T-helper 2 cell treated with Interferon-gamma antibody and Interleukin-4, amounts not matched to agents 5 μg/mL and 100 μg/mL, for 36 hours (primary cell): ENCODE results near the gene RNF150.

Experiments
- DNase-seq: peaks from one replicate; pipeline ENCODE4 v3.0.0; 2021; ENCODE audit warnings: low spot score
- H3K27ac Mint-ChIP-seq: one replicate; pipeline ENCODE4 v1.8.0; 2021; ENCODE audit warnings: mild to moderate bottlenecking, mixed read lengths
- H3K27me3 Mint-ChIP-seq: one replicate; pipeline ENCODE4 v1.8.0; 2021; ENCODE audit warnings: low read depth, mixed read lengths
- H3K36me3 Mint-ChIP-seq: one replicate; pipeline ENCODE4 v1.8.0; 2021; ENCODE audit warnings: low read depth, mixed read lengths
- H3K4me1 Mint-ChIP-seq: one replicate; pipeline ENCODE4 v1.8.0; 2021; ENCODE audit warnings: low read depth, mixed read lengths
- H3K4me3 Mint-ChIP-seq: one replicate; pipeline ENCODE4 v1.8.0; 2022; ENCODE audit warnings: mild to moderate bottlenecking, moderate library complexity, mixed read lengths
- H3K9me3 Mint-ChIP-seq: one replicate; pipeline ENCODE4 v1.8.0; 2021; ENCODE audit warnings: mixed read lengths

Gene RNF150

GRCh38 chr4:141041021-141041476, 92.2 kb downstream of the RNF150 start:
- H3K4me1 Mint-ChIP-seq: no peaks in the 10 kb centered on the region

GRCh38 chr4:141039156-141039555, 94.1 kb downstream of the RNF150 start:
- Mint-ChIP-seq H3K27me3 (no peaks in the 10 kb centered on the region), H3K36me3 (no peaks in the 10 kb centered on the region)

More at GRCh38 chr4:141041021-141041476, 92.2 kb downstream of the RNF150 start:
- Mint-ChIP-seq H3K4me3 (no peak overlapping the region), H3K36me3 (no peaks in the 10 kb centered on the region), H3K9me3 (no peaks in the 10 kb centered on the region), H3K27ac (no peak overlapping the region), H3K27me3 (no peaks in the 10 kb centered on the region)
- DNase-seq: no peak

GRCh38 chr4:141038428-141038827, 94.8 kb downstream of the RNF150 start:
- H3K27ac Mint-ChIP-seq: no peak overlapping the region
- H3K36me3 Mint-ChIP-seq: no peaks in the 10 kb centered on the region
- H3K4me3 Mint-ChIP-seq: no peak overlapping the region
- H3K27me3 Mint-ChIP-seq: no peaks in the 10 kb centered on the region
- no peak for DNase-seq
- no peaks in the 10 kb centered on the region for H3K9me3 Mint-ChIP-seq
- H3K4me1 Mint-ChIP-seq: no peaks in the 10 kb centered on the region

More at GRCh38 chr4:141039156-141039555, 94.1 kb downstream of the RNF150 start:
- Mint-ChIP-seq H3K4me3 (no peak overlapping the region), H3K4me1 (no peaks in the 10 kb centered on the region), H3K27ac (no peak overlapping the region), H3K9me3 (no peaks in the 10 kb centered on the region)
- no peak for DNase-seq

DNA sequence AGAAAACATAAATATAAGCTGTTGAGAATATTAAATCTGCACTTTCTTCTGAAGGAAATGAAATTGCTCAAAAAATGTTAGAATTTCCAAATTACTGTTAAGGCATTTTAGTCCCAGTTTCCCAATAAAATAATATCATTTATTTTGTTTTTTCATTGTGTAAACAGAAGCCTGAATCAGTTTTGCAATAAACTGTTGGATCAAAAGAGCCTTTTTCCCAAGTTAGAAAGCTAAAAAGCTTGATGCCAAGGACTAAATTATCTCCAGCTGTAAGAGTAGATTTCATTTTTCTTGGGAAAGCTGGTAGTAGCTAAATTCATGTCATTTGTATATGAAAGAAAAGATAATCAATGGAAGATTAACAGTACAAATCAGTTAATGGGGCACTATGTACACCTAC, 95.8 kb downstream of the RNF150 start:
- DNase-seq: no peak
- no peaks in the 10 kb centered on the region for H3K9me3 Mint-ChIP-seq
- no peak overlapping the region for H3K27ac Mint-ChIP-seq
- no peak overlapping the region for H3K4me3 Mint-ChIP-seq
- no peaks in the 10 kb centered on the region for H3K4me1 Mint-ChIP-seq
- no peaks in the 10 kb centered on the region for H3K36me3 Mint-ChIP-seq
- H3K27me3 Mint-ChIP-seq: no peaks in the 10 kb centered on the region

DNA sequence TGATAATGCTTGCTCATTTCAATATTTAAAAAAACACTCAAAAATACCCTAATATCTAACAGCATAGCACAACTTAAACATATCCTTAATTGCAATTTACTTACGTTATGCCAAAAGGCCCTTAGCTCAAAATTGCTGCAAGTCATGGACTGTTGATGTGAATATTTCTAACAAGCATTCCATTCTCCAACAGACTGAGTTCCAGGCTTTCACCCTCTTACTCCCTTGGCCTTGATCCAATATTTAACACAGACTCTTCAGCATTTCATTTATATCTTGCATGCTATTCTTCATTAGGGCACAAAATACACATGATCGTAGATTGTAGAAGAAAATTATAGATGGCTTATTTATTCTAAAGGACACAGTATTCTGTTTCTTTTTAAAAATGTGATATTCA, 96.5 kb downstream of the RNF150 start:
- H3K9me3 Mint-ChIP-seq: no peaks in the 10 kb centered on the region
- no peak overlapping the region for H3K27ac Mint-ChIP-seq
- no peak overlapping the region for H3K4me3 Mint-ChIP-seq
- H3K36me3 Mint-ChIP-seq: no peaks in the 10 kb centered on the region
- H3K4me1 Mint-ChIP-seq: no peaks in the 10 kb centered on the region
- DNase-seq: no peak
- H3K27me3 Mint-ChIP-seq: no peaks in the 10 kb centered on the region

DNA sequence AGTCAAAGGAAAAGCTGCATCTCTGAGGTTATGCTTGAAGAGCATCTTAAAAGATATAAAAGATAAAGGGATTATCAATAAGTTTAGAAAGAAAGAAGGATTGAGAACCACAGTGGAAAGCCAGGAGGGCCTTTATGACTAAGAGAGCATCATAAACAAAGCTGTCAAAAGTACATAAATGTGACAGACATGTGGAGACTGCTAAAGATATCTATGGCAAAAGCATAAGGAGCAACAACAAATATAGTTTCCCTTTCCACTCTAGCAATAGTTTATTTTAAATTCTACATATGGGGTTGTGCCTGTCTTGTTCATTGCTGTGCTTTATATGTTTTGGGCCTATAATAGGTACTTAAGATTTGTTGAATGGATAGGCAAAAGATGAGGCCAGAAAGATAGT, 97.3 kb downstream of the RNF150 start:
- no peaks in the 10 kb centered on the region for H3K36me3 Mint-ChIP-seq
- no peak overlapping the region for H3K27ac Mint-ChIP-seq
- H3K4me1 Mint-ChIP-seq: no peaks in the 10 kb centered on the region
- no peaks in the 10 kb centered on the region for H3K27me3 Mint-ChIP-seq
- H3K9me3 Mint-ChIP-seq: no peaks in the 10 kb centered on the region
- no peak overlapping the region for H3K4me3 Mint-ChIP-seq
- DNase-seq: no peak

DNA sequence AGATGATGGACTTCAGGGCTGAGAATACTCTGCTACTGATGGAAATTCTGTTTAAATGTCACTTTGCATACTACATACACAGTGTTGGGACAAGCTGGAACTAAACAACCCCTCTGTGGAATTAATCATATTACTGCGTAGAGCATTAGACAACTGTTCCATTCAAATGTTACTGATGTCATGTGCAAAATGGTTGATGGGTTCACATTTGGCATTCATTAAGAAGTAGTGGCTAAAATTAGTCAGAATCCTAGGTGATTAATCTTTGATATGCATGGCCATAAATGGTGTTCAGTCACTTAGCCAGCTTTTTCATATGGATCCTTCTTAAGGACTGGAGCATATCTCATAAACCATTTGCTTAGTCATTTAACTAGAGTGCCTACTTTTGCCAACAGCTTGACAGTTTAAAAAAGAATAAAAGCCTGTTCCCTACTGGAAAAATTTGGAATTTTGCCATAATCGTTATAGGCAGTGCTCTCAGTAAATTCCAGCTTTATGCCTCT, 105.2 kb downstream of the RNF150 start:
- DNase-seq: no peak
- Mint-ChIP-seq H3K36me3 (no peaks in the 10 kb centered on the region), H3K9me3 (no peaks in the 10 kb centered on the region), H3K4me1 (no peaks in the 10 kb centered on the region), H3K4me3 (no peak overlapping the region), H3K27ac (no peak overlapping the region), H3K27me3 (no peaks in the 10 kb centered on the region)

DNA sequence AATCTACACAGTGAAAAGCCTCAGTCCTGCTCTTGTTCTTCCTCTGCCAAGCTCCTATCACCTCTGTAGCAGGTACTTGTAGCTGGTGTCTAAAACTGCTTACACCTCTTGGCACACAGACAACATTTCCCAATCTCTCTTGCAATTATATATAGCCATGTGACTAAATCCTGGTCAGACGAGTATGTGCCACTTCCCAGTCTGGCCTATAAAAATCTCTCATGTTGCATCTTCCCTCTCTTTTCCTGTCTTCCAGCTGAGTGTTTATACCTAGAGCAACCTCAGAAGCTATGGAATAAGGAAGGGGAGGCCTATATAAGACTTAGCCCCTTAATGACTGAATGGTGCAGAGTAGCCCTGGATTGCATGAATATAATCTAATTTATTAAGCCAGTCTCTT, 105.8 kb downstream of the RNF150 start:
- H3K4me1 Mint-ChIP-seq: no peaks in the 10 kb centered on the region
- H3K9me3 Mint-ChIP-seq: no peaks in the 10 kb centered on the region
- H3K27ac Mint-ChIP-seq: no peak overlapping the region
- H3K27me3 Mint-ChIP-seq: no peaks in the 10 kb centered on the region
- no peaks in the 10 kb centered on the region for H3K36me3 Mint-ChIP-seq
- DNase-seq: no peak
- no peak overlapping the region for H3K4me3 Mint-ChIP-seq

DNA sequence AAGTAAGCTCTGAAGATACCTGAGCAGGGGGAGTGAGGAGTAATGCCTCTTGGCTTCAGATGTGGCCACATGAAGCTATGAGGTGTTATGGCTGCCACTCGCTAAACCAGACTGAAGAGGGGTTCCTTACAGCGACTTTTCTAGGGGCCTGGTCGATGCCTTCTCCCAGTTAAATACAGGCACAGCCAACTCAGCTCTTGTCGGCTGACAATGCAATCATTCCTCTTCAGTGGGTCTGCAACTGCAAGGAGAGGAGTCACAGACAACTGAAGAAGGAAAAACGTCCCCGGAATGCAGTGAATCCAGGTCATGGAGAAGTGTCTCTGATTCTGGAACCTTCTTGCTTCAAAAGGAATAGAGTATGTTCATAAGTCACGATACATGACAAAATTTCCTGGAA, 106.4 kb downstream of the RNF150 start:
- no peaks in the 10 kb centered on the region for H3K27me3 Mint-ChIP-seq
- no peaks in the 10 kb centered on the region for H3K36me3 Mint-ChIP-seq
- H3K4me3 Mint-ChIP-seq: no peak overlapping the region
- no peaks in the 10 kb centered on the region for H3K4me1 Mint-ChIP-seq
- DNase-seq: no peak
- H3K9me3 Mint-ChIP-seq: no peaks in the 10 kb centered on the region
- no peak overlapping the region for H3K27ac Mint-ChIP-seq

GRCh38 chr4:141023051-141023450, 110.2 kb downstream of the RNF150 start:
- Mint-ChIP-seq H3K9me3 (no peaks in the 10 kb centered on the region), H3K4me1 (no peaks in the 10 kb centered on the region), H3K36me3 (no peaks in the 10 kb centered on the region), H3K27ac (no peak overlapping the region), H3K27me3 (no peaks in the 10 kb centered on the region), H3K4me3 (no peak overlapping the region)
- no peak for DNase-seq

DNA sequence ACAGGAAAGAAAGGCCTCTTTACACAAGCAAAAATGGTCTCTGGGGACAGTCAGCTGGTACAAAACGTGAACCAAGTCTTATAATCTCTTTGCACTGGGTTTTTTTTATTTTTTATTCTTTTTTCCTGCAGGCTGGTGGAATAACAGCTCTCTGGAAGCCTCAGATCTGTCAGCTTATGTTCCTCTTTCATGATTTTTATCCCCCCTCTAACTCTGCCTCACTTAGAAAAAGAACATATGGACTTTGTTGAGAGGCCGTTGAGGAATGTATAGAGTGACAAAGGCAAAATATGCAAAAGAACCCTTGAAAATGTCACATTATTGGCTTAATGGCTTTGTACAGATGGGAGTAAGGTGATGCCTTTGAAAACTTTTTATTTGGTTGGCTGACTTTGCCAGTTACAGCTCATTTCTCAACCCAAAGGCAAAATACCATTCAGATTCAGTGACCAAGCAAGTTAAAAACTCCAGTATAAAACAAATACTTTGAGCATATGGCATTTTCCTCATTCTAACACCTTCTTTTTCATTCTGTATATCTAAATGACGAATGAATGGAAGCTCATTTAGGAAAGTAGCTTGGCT, 111.1 kb downstream of the RNF150 start:
- Mint-ChIP-seq H3K27ac (no peak overlapping the region), H3K27me3 (no peaks in the 10 kb centered on the region)
- DNase-seq: no peak

GRCh38 chr4:141021397-141022110, 111.7 kb downstream of the RNF150 start:
- H3K9me3 Mint-ChIP-seq: no peaks in the 10 kb centered on the region
- no peak overlapping the region for H3K27ac Mint-ChIP-seq
- no peaks in the 10 kb centered on the region for H3K36me3 Mint-ChIP-seq
- no peak for DNase-seq
- H3K27me3 Mint-ChIP-seq: no peaks in the 10 kb centered on the region
- no peaks in the 10 kb centered on the region for H3K4me1 Mint-ChIP-seq
- no peak overlapping the region for H3K4me3 Mint-ChIP-seq

More for the DNA sequence above, 111.1 kb downstream of the RNF150 start:
- Mint-ChIP-seq H3K4me1 (no peaks in the 10 kb centered on the region), H3K36me3 (no peaks in the 10 kb centered on the region), H3K9me3 (no peaks in the 10 kb centered on the region), H3K4me3 (no peak overlapping the region)

DNA sequence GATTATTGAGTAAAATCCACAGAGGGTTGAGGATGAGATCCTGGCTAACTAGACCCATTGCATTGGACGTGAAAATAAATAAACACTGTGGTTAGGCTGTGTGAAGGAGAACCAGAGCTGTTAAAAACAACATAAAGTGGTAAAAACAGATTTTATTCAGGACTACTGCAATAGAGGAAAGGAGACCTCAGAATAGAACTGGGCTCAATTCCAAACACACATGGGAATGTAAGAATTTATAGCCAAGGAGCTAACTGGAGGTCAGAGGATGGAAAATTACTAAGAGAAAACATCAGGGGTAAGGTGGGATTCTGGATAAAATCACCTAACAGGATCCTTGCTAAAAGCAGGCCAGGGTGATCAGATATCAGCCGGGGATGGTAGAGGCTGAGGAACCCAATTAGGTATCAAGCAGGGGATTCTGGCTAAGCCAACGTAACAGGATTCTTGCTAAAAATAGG, 112.4 kb downstream of the RNF150 start:
- no peak overlapping the region for H3K27ac Mint-ChIP-seq
- no peaks in the 10 kb centered on the region for H3K9me3 Mint-ChIP-seq
- H3K4me1 Mint-ChIP-seq: no peaks in the 10 kb centered on the region
- no peaks in the 10 kb centered on the region for H3K27me3 Mint-ChIP-seq
- no peak overlapping the region for H3K4me3 Mint-ChIP-seq
- DNase-seq: no peak
- H3K36me3 Mint-ChIP-seq: no peaks in the 10 kb centered on the region

- no peaks in the 10 kb centered on the region for H3K27me3 Mint-ChIP-seq
- no peaks in the 10 kb centered on the region for H3K4me1 Mint-ChIP-seq
- no peak for DNase-seq
- H3K4me3 Mint-ChIP-seq: no peak overlapping the region
- H3K36me3 Mint-ChIP-seq: no peaks in the 10 kb centered on the region
- H3K27ac Mint-ChIP-seq: no peak overlapping the region
- no peaks in the 10 kb centered on the region for H3K9me3 Mint-ChIP-seq
Measured at GRCh38 chr4:141019768-141020167, 113.5 kb downstream of the RNF150 start.
